GM18951 (cell line): Measurements from ENCODE around the gene OXSR1.
"Not testable (repeated sequence)": the region's sequence is repeated elsewhere in the genome, so short reads cannot be mapped to it uniquely, and the experiment has no call there.

ENCODE experiments used
- POLR2A ChIP-seq: IDR thresholded peaks from 4 replicates; pipeline ENCODE4 v1.6.1; 2011; ENCODE audit warnings: mild to moderate bottlenecking; ENCODE audit not compliant: insufficient read length, insufficient read depth; ENCODE audit errors: extremely low read depth
- in situ Hi-C: fragments of 300-500 bp; cut with MboI; formaldehyde crosslinking; loops from one replicate; pipeline ENCODE4 v1.12.0; 2022; ENCODE audit warnings: low sequenced_read_pairs, mixed read lengths, inconsistent platforms; ENCODE audit not compliant: unreplicated experiment

The OXSR1 gene

DNA sequence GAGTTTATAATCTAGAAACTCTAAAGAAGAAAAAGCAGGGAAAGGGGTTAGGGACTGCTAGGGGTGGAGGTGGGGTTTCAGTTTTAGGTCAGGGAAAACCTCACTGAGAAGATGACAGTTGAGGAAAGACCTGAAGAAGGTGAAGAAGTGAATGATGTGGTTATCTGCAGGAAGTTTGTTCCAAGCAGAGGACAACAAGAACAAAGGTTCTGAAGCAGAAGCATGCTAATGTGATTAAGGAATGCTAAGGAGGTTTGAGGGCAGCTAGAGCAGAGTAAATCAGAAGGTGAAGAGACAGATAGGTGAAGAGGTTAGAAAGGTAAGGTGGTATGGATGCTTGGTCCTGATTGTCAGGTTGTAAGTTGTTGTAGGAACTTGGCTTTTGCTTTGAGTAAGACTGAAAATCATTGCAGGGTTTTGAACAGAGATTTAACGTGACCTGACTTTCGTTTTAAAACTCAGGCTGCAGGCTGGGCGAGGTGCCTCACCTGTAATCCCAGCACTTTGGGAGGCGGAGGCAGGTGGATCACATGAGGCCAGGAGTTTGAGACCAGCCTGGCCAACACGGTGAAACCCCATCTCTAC, 8.6 kb downstream of the OXSR1 start:
- no peak for TF ChIP-seq POLR2A
- in situ Hi-C loops: no loop called here

DNA sequence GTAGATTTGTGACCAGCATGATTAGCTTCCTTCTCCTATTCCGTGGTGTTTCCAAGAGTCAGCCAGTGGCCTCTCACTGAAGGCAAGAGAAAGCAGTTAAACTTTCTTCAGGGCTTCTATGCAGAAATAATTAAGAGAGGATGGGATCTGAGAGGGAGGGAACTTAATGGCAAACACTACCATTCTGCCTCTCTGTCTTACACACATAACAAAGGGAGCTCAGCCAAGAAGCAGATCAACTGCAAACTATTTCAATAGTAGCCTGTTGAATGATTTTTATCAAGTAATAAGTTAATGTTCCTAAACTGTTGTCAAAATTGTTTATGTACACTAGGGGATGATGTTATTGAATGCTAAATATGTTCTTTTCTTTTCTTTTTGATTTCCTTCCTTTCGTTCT, 11.8 kb downstream of the OXSR1 start:
- no peak for TF ChIP-seq POLR2A
- in situ Hi-C loops: no loop called here

DNA sequence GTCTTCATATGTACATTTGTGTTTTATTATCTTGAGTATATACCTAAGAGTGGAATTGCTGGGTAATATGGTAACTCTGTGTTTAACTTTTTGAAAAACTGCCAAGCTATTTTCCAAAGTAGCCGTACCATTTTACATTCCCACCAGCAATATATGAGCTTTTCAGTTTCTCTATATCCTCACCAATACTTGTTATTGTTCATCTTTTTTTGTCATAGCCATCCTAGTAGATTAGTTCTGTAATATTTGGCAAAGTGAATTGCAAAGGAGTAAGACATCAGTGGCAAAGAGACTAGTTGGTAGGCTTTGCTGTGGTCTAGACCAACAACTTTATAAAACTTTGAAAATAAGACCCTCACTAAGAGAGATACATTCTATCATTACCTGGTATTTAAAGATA, 21.4 kb downstream of the OXSR1 start:
- in situ Hi-C loops: no loop called here
- no peak for TF ChIP-seq POLR2A

DNA sequence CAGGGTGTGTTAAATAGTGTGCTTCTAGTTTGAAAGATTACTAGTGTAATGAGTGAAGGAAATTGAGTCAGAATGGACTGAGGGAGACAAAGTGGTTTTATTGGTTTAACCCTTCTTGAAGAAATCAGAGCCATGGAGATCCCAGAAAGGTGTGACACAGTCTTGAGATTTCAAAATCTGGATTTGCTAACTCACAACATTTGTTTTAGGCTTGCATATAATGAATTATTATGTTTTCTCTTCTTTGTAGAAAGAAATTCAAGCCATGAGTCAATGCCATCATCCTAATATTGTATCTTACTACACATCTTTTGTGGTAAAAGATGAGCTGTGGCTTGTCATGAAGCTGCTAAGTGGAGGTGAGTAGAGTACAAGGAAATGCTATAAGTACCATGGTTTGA, 25.1 kb downstream of the OXSR1 start:
- no peak for TF ChIP-seq POLR2A
- in situ Hi-C loops: no loop called here

DNA sequence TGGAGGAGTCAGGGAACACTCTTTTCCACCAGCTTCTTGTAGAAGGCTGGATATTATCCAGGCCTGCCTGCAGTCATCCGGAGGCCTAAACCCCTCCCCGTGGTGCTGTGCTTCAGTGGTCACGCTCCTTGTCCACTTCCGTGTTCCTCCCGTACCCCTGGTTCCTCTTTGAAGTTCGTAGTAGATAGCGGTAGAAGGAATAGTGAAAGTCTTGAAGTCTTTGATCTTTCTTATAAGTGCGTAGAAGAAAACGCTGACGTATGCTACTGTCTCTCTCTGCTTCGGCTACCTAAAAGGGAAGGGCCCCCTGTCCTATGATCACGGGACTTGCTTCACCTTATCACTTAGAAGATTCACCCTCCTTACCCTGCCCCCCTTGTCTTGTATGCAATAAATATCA, 37.6 kb downstream of the OXSR1 start:
- in situ Hi-C loops: not testable (repeated sequence)

DNA sequence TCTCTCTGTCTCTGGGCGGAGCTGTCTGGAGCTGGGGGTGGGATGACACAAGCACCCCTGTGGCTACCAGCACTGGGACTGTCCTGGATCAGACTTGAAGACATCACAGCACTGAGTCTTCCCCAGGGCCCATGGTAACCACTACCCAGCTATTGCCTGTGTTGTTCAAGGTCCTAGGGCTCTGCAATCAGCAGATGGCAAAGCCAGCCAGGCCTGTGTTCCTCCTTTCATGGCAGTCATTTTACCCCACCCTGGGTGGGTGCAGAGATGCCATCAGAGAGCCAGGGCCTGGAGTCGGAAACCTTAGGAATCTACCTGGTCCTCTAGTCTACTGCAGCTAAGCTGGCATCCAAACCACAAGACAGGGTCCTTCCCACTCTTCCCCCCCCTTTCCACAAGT, 38.4 kb downstream of the OXSR1 start:
- in situ Hi-C loops: no loop called here
- no peak for TF ChIP-seq POLR2A

DNA sequence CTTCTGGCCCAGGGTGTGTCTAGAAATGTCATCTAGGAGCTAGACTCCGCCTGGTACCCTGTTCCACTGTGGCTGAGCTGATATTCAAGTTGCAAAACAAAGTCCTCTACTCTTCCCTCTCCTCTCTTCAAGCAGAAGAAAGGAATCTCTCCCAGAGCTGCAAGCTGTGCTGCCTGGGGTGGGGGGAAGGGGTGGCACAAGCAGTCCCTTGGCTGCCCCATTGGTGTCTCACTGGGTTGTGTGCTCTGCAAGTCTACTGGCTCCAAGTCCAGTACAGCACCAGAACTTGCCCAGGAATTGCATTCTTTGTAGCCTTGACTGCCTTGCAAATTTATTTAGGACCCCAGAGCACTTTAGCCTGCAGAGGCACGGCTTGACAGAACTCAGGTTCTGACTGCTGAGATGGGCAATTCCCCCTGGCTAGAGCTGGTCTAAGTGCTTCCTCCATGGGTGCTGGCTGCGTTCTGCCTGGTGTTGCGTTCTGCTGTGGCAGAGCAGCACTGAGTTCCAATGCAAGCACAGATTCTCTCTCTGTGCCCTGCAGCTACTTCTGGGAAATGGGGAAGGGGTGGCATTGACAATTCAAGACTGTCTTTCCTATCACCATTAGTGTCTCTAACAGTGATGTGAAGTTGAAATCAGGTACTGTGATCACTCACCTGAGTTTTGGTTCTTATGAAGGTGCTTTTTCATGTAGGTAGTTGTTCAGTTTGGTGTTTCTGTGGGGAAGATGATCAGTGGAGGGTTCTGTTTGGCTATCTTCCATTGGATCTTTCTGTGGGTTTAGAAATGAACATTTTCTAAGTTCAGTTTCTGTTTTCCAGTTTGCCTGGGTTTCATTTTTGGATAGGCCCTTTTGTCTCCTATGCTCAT, 39.5 kb downstream of the OXSR1 start:
- TF ChIP-seq POLR2A: no peak
- in situ Hi-C loops: no loop called here

DNA sequence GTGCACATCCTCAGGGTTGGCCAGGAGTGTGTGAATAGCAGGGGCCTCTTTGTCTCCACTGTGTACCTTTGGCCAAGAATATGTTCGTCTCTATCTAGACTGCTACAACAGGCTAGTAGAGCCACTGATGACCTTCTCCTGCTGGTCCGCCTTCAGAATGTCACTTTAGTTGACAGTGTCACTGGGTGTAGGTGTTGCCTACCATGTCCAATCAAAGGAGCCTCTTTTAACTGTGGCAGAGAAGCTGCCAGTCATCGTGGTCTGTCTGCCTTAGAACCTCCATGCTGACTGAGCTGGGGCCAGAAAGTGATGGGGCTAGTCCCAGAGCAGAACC, 40.1 kb downstream of the OXSR1 start:
- TF ChIP-seq POLR2A: no peak
- in situ Hi-C loops: no loop called here

DNA sequence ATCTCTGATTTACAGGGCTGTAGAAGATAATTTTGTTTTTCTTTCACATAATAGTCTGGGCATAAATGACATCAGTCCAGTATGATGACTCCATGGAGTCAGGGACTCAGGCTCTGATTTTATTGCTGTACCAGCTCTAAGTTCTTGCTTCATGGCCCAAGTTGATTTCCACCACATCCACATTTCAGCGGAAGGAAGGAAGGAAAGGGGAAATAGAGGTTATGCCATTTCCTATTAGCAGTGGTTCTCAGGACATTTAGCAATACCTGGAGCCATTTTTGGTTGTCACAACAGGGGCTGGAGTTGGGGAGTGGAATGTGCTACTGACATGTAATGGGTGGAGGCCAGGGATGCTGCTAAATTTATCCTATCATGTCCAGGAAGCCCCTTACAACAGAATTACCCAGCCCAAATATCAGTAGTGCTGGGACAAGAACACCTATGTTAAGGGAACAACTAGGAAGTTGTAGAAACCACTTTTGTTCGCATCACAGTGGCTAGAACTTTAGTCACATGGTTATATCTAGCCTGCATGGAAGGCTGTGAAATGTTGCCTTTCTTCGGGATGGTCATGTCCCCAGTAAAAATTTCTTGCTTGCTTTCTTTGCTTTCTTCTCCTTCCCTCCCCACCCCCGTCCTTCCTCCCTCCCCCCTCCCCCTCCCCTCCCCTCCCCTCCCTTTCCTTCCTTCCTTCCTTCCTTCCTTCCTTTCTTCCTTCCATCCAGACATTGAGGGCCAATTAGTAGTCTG, 42.1 kb downstream of the OXSR1 start:
- TF ChIP-seq POLR2A: no peak

DNA sequence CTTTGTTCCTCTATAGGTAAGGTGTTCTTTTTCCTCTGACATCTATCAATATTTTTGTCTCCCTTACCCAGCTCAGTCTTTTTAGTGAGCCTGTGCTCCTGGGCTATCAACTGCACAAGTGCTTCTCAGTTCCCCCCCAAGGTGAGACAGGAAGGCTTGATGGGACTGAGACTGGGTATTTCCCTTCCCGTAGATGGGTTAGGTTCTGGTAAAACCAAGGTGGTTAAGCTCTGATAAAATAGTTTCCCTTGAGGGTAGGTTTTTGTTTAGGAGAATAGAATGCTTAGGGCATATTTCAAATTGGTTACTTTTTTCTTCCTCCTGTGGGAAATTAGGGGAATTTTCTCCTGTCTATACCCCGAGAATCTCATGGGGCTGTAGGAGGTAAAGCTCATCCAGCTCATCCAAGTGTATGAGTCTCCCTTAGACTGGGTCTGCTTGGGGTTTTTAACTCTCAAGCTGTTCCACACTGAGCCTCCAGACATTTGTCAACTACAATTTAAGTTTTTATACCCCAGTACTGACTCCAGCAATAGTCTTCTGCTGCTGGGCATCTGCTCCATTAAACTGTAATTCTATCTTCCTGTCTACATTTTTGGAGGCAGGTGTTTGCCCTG, 44.9 kb downstream of the OXSR1 start:
- TF ChIP-seq POLR2A: no peak
- in situ Hi-C loops: no loop called here

More for the DNA sequence above, 42.1 kb downstream of the OXSR1 start:
- in situ Hi-C loops: no loop called here

DNA sequence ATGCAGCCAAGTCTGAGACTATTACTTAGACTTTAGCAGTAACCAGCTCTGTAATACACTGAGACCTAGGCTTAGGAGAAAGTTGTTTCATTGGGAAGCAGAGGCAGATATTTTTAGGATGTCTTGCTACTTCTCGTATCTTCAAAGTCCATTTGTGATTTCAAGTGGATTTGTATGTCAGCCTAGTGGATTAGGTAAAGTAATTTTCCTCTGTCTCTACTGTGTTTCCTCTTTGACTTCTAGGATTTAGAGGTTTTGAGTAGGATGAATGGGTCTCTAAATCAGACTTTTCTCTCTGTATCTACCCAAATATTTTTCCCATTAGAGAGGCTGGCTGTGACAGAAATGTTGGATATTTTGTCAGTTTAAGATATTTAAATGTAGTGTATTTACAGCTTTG, 46.8 kb downstream of the OXSR1 start:
- in situ Hi-C loops: no loop called here
- TF ChIP-seq POLR2A: no peak

DNA sequence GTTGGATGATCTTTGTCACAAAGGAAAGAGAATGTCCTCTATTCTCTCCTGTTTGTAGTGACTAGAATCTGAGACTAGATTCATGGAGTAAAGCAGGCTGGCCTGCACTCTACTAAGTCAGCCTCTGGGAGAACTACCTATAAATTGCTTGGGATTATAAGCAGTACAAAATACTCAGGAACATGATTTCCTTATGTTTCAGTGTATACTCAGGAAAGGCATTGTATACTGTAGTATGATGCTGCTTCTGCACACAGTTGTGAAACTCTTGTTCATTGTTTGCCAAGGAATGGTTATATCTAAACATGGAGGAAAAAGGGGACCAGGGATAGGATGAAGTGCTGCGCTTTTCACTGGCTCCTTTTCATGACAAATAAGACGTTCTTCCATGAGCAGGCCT, 49.2 kb downstream of the OXSR1 start:
- in situ Hi-C loops: no loop called here
- TF ChIP-seq POLR2A: no peak

DNA sequence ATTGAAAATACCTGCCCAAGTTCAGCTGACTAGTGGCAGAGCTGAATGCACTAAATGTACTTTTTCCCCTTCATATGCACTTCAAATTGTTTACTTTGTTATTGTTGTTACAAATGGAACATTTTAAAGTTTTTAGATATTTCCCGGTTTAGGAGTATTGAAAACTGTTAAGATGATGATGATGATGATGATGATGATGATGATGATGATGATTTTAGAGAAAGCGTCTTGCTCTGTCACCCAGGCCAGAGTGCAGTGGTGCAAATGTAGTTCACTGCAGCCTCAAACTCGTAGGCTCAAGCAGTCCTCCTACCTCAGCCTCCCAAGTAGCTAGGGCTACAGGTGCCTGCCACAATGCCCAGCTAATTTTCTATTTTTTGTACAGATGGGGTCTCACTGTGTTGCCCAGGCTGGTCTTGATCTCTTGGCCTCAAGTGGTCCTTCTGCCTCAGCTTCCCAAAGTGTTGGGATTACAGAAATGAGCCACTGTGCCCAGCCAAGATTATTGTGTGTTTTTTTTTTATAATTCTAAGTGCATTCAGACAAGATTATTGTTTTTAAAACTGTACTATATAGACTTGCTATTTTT, 54.4 kb downstream of the OXSR1 start:
- no peak for TF ChIP-seq POLR2A
- in situ Hi-C loops: no loop called here
